GM08714 (cell line): ENCODE data around the gene SLC1A2.

Experiments used
- H3K4me3 ChIP-seq: fragments of 200-500 bp; sonication (Bioruptor generic); 2 replicates; pipeline ENCODE4 v1.5.1; 2014; ENCODE audit warnings: mild to moderate bottlenecking, low read length, inconsistent platforms
- ZNF274 ChIP-seq: IDR thresholded peaks from 2 replicates; pipeline ENCODE4 v1.6.1; 2012; ENCODE audit warnings: mild to moderate bottlenecking, low read depth, low read length

SLC1A2 gene

GRCh38 chr11:35324183-35324886 is 95.0 kb downstream of the SLC1A2 start:
- no peak for TF ChIP-seq ZNF274
- no peak overlapping the region for H3K4me3 ChIP-seq

- TF ChIP-seq ZNF274, result no peak
- H3K4me3 ChIP-seq, result no peak overlapping the region
Measured at GRCh38 chr11:35323076-35323868, 96.1 kb downstream of the SLC1A2 start.

DNA sequence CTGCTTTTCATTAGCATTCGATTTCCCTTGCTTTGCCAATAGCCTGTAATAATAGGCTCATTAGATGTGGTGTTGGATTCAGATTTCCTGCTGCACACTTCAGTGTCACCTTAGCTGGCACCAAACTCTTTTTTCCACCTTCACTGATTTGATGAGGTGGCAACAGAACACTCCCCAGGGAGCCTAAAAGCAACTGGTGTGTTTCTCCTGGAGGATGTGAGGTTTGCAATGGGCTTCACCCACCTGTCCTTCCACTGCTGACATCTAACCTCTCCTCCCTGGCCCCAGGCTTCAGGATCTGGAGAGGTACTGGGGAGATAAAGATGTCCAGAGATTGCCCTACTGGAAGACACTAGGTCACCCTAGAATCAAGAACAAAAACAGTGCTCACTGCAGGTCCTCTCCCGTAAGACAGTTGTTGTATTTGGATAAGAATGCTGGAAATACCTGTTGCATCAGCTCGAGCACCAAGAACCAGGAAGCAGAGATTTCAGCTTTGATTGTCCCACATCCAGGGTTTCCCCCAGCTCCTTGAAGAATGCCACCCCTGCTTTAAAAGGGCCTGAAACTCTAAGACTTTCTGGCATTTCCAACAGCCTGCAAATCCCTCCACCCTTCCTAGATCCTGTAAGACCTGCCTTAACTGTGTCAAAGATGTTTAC is 96.9 kb downstream of the SLC1A2 start:
- no peak overlapping the region for H3K4me3 ChIP-seq
- no peak for TF ChIP-seq ZNF274

GRCh38 chr11:35321532-35322317 is 97.6 kb downstream of the SLC1A2 start:
- TF ChIP-seq ZNF274, result no peak

GRCh38 chr11:35321111-35321510 is 98.2 kb downstream of the SLC1A2 start:
- TF ChIP-seq ZNF274, result no peak
- H3K4me3 ChIP-seq, result no peak overlapping the region

More at GRCh38 chr11:35321532-35322317, 97.6 kb downstream of the SLC1A2 start:
- H3K4me3 ChIP-seq, result no peak overlapping the region

DNA sequence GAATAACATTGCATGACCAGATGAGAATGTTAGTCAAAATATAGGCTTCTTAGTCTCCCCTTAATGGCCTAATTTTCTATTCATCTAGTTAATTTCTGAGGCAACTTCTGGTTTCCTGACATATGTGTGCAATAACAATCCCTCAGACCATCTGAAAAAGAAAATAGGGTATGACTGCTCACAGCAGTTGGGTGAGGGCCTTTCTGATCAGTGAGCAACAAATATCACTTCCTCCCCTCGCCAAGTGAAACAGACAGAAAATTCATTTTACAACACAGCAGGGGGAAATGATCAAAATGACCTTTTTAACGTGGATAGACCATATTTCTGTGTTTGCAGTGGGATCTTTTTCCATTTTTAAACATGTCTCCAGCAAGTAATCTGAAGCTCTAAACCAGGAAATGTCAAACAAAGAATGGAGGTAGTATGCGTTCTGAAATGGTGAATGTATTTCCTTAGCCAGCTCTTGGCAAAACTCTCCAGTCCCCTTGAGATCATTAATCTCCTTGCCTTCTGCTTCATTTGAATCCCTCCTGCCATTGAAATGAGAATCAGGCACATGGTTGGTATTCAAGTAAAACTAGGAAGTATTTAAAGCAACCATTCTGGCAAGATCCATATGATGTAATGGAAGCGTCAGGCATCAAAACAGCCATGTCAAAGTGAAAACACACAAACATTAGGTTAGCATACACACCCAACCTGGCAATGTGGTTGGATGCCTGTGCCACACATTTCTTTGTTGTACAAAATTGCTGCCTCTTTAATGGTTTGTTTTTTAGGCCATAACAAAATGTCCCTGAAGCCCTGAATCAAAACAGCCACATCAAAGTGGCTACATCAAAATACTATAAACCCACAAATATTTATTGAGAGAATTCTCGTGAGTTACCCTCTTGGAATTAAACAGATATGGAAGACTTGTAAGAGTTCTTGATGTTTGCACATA is 100.1 kb downstream of the SLC1A2 start:
- TF ChIP-seq ZNF274, result no peak
- no peak overlapping the region for H3K4me3 ChIP-seq

GRCh38 chr11:35318309-35318708 is 101.0 kb downstream of the SLC1A2 start:
- TF ChIP-seq ZNF274, result no peak
- H3K4me3 ChIP-seq, result no peak overlapping the region

- H3K4me3 ChIP-seq, result no peak overlapping the region
- TF ChIP-seq ZNF274, result no peak
Measured at GRCh38 chr11:35317253-35317652, 102.1 kb downstream of the SLC1A2 start.

GRCh38 chr11:35316161-35316560 is 103.2 kb downstream of the SLC1A2 start:
- H3K4me3 ChIP-seq, result no peak overlapping the region
- TF ChIP-seq ZNF274, result no peak

DNA sequence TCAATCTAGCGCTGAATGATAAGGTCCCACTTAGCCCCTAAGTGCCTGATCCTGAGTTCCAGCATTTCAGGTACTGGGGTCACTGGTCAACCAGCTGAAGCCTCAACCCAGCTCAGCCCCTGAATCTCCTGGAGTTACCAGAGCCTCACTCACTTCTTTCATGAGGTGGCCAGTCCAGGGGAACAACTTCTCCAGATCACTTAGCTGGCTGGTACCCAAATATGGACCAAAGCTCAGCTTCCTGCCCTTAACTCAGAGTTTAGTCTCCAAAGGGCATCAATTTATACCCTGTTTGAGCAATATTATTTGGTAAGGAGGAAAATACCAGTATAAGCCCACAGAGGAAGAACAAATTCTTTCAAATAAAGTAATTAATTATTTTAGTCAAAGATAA is 105.6 kb downstream of the SLC1A2 start:
- H3K4me3 ChIP-seq, result peak overlapping the region; percentile 35; the same call in 1 of the 2 replicates
- no peak for TF ChIP-seq ZNF274

DNA sequence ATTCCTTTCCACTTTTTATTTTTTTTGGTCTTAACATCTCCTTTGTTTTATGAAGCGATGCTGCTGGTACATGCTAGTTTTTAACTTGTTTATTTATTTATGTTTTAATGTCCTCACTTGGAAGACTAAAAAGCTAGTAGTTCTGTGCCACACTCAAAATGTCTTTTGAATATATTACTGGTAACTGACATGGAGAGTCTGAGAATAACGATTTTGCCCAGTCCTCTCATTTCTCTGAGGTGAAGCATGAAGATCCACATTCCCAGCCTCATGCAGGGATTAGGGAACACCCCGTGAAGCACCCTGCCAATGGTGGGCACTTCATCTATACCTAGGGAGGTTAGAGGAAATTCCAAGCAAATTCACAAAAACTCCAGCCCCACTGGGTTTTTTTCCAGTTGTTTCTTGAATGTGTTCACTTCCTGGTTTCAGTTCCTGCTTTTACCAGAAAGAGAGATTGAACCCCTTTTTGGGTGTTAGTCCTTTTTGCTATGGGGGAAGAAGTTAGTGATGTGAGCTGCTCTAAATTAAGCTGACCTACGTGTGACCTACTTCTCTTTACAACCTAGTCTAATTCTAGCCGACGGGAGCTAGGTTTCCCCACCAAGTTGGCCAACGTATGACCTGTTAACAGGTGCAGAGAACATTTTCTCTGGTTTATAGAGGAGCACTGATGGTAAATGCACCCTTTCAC is 106.1 kb downstream of the SLC1A2 start:
- TF ChIP-seq ZNF274, result no peak
- H3K4me3 ChIP-seq, result peak overlapping the region; percentile 35; the same call in 1 of the 2 replicates

DNA sequence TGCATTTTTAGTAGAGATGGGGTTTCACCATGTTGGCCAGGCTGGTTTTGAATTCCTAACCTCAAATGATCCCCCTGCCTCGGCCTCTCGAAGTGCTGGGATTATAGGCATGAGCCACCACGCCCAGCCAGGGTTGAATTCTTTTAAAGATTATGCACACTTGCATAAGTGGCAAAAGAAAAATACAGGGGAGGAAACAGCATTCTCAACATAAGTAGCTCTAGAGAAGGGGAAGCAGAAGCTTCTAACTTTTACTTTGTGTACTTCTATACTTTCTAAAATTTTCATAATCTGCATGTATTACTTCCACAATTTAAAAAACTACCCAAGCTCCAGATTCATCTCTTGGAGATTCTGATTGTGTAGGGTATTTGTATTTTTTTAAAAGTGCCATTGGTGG is 108.0 kb downstream of the SLC1A2 start:
- no peak overlapping the region for H3K4me3 ChIP-seq
- no peak for TF ChIP-seq ZNF274
